HG03060 (cell line): ENCODE results near the gene COL18A1.
"Not testable (repeated sequence)": the region's sequence is repeated elsewhere in the genome, so short reads cannot be mapped to it uniquely, and the experiment has no call there.

Source experiments
- ATAC-seq: cut with Tn5 transposase; IDR thresholded peaks from one replicate; pipeline ENCODE4 v1.9.1; 2021; ENCODE audit warnings: low read depth, moderate number of reproducible peaks; ENCODE audit not compliant: unreplicated experiment

COL18A1 gene

DNA sequence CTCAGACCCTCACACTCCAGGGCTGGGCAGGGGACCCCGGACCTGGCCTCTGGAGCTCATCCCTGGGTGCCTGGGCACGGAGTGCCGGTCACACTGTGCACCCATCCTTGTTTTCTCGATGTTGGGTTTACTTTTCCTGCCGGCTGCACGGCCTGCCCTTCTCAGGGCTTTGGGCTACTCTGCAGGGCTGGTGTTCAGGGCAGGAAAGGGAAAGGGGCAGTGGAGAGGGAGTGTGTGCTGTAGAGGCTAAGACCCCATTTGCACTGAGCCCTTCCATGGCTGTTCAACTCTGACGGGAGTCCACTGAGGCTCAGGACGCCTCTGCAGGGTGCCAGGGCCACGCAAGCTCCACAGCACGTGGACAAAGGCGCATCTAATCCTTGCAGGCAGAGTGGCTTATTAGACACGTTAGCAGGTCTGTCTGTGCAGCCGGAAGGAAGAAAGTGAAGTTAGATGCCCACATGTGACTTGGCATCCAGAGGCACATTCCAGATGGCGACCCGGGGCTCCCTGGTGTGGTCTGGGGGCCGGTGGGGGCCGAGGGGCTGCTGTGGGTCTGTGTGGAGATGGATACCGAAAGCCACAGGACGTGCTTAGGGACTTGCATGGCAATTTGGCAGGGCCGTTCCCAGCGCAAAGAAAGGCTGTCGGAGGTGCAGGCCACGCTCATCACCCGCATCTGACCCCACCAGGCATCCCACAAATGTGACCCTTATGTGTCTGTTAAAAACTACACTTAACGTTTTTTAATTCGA is 33.6 kb downstream of the COL18A1 start:
- ATAC-seq = no peak

DNA sequence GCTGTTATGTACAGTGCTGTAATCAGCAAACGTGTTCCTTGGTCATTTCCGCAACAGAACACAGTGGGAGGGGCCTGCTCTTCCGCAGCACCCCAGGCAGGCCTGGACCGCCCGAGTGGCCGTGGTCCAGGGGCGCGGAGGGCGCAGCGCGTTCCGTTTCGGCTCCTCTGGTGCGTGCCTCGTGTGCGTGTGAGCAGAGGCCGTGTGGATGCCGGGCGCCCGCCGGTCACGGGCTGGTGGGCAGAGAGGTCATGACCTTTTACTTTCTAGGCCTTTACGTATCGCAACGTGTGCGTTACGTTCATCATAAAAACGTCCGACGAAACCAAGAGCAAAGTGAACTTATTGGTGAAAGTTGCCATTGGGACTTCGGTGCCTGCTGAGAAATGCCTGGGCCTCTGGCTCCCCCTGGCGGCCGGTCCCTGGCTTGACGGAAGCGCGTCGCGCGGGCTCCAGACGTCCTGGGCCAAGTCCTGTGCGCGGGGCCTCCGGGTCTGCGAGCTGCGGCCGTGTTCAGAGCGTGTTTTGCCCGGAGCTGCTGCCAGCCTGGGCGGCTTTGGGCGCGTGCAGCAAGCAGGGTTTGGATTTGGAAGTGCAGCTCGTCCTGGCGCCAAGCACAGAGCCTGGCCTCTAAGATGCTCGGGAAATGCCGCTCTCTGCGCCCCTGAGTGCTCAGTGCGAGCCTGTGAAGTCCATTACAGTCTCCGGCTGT is 34.4 kb downstream of the COL18A1 start:
- no peak for ATAC-seq

DNA sequence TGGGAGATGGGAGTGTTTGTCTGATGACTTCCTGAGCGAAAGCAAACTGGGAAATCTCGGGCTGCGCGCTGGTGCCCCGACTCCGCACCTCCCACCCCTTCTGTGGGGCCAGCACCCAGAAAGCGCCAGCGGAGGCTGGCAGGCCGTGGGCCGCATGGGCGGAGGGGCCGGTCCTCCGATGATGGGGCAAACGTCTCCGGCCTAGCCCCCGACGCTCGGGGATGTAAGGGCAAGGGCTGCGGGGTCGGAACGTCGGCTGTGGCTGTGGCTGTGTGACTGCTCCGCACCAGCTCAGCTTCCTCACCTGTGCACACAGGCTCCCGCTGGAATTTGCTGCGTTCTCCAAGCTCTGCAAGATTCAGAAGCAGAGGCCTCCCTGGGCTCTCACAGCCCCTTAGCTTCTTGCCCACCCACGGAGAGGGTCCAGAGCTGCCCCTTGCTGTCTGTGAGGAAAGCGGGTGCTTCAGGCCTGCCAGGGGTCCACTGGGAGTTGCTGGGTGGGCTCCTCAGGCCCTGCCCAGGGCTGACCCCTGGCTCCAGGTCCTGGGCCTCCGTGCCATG is 35.0 kb downstream of the COL18A1 start:
- no peak for ATAC-seq

DNA sequence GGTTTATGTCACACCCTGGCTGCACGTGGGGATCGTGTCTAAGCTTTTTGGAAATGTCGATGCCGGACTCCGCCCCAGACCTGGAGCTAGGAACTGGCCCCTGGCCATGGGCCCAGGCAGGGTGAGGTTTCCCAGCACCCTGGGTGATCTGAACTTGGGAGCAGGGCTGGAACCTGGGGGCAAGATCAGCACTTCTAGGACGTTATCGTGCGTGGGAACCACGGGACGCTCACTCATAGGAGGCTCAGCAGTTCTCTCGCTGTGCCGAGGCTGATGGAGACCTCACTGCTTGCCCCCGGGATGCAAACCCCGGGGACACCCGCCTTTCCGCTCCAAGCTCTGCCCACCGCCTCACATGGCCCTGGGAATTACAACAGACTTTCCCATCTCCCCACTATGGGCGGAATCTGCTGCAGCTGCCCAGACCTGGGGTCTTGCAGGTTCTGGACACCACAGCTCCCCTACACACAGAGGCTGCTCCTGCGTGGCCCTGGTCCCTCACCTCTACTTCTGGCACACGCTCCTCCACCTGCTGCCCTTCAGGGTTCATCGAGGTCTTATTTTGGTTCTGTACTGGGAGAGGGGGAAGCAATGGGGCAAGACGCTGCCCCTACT is 35.9 kb downstream of the COL18A1 start:
- no peak for ATAC-seq

DNA sequence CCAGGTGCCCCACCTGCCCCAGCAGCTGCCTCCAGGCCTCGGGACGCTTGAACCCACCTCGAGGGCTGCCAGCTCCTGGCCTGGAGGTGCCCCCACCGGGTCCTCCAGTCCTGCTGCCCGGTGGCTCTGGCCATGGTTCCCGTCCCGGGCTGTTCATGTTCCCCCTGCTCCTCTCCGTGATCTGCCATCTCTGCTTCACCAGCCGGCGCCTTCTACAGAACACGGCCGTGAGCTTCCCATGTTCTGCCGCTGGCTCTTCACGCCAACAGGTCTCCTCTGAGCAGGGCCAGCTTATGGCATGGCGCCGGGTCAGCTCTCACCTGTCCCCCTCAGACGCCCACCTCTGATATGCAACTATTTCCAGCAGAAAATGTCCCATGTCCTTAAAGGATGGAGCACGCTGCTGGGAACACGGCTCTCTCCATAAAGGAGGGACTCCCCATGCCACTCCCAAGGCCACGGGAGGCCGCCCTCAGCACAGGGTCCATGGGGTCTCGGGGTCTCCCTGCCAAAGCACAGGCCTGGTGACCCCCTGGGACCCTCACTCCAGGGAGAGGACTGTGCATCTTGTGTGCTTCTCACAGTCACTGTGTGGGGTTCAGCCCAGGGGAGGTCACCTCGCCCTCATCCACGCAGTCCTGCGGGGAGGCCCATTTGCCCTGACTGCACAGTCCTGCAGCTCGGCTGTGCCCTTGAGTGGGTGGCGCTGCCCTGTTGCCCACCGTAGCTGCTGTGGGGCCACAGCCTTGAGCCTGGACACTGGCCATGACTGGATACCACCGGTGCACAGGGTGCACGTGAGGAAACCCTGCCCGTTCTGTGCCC is 36.7 kb downstream of the COL18A1 start:
- ATAC-seq = no peak

DNA sequence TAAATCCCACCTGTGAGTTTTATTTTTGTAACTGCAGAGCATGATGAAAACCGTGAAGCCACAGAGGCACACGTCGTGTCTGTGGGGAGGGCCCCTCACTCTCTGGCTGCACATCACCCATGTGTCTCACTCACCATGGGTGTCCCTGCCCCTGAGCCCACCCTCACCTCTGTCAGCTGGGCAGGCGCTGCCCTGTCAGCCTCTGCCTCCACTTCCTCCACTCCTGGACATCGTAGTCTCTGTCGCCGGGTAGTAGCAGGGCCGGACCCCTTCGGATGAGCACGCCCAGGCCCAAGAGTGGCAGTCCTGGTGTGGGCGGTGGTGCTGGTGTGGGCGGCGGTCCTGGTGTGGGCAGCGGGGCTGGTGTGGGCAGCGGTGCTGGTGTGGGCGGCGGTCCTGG is 37.3 kb downstream of the COL18A1 start:
- ATAC-seq = no peak

DNA sequence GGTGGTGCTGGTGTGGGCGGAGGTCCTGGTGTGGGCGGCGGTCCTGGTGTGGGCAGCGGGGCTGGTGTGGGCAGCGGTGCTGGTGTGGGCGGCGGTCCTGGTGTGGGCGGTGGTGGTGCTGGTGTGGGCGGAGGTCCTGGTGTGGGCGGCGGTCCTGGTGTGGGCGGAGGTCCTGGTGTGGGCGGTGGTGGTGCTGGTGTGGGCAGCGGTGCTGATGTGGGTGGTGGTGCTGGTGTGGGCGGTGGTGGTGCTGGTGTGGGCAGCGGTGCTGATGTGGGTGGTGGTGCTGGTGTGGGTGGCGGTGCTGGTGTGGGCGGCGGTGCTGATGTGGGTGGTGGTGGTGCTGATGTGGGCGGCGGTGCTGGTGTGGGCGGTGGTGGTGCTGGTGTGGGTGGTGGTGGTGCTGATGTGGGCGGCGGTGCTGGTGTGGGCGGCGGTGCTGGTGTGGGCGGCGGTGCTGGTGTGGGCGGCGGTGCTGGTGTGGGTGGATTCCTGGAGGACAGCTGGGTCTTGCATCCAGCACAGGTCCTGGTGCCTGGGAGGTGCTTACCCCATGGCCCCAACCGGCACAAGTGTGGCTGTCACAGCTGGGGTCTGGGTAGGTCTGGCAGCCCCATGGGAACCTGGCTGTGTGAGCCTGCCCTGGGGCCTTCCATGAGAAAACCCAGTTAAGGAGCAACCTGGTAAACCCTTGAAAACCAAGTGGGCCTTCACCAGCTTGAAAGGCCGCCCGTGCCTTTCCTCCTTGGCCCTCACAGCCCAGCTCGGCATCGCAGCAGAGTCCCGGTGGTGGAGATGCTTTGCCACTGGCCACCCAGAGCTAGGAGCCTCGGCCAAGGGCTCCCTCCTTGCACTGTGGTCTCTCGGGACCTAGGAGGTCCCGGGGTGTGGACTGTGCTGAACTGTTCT is 38.0 kb downstream of the COL18A1 start:
- not testable (repeated sequence) for ATAC-seq

DNA sequence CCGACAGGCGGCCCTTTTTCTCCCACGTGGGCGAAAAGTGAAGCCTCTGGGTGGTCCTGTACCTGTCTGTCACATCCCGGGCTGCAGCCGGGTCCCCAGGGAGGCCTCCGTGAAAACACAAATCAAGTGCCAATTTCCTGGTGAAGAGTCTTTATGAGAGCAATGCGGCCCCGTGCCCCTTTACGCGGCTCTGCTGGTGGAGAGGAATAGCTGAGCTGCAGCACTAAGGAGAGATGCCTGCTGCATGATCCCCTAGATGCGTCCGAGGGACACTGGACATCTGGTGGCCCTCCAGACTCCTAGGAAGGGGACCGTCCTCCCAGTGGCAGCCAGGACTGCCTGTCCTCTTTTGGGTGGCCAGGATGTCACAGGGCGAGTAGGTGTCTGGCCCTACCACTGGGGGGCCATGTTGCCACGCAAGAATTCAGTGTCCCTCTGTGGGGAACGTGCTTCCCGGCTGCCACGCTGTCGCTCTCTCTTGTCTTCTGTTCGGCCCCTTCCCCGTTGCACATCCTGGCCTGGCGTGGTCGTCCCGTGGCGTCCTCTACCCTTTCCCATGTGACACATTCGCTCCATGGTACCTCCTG is 38.7 kb downstream of the COL18A1 start:
- no peak for ATAC-seq

DNA sequence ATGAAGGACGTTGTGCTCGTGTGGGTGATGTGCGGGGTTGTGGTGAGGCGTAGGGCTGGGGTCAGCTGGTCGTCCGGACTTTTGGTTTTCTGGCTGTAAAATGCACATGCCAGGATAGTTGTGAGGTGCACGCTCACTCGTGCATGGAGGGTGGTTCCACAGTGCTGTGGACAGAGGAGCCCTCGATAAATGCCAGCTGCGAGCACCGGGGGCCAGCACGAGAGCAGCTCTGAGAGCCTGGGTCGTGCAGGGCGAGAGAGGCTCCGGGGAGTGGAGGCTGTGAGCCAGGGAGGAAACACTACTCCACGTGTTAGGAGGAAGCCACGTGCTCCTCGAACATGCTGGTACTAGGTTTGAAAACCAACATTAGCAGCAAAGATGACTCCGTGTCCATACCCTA is 39.4 kb downstream of the COL18A1 start:
- ATAC-seq = no peak

DNA sequence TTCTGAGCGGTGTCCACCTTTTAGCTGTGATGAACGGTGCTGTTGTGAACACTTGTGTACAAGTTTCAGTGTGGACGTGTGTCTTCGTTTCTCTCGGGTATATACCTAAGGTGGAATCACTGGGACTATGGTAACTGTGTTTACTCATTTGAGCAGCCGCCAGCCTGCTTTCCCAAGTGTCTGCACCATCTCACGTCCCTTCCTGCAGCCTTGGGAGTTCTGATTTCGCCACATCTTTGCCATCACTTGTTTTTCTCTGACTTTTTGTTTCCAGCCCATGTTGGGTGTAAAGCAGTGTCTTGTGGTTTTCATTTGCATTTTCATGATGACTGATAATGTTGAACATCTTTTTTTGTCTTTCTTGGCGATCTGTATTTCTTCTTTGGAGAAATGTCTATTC is 40.4 kb downstream of the COL18A1 start:
- no peak for ATAC-seq

DNA sequence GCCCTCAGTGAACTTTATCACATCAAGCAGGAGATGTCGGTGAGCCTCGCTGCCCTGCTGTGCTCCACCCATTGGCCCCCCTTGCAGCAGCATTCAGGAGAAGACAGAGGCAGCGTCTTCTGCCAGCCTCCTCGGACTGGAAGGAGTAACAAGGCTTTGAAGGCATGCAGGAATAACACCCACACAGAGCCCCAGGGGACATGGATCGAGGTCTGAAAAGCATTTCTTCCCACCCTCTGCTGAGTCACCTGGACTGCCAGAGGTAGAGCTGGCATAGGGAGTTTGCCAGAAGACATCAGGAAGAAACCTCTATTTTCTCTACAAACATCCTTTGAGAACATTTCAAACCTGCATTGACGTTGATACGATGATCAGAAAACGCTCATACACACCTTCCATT is 42.9 kb downstream of the COL18A1 start:
- no peak for ATAC-seq

DNA sequence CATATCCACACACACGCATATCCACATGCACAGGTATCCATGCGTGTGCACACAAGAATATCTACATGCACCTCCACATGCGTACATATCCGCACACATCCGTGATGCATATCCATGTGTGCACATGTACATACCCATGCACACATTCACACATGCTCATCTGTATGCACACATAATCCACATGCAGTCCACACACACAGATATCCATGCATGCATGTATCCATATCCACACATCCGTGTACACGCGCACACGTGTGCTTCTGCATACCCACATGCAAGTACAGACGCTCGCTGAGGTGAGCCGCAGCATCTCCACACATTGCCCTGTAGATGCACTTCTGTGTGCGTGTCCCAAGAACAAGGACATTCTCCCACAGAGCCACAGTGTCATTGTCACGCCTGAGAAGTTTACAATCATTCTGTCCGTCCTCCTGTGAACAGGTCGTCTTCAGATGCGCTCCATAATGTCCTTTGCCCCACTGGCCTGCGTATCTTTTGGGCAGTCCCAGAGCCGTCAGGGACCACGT is 43.4 kb downstream of the COL18A1 start:
- no peak for ATAC-seq

DNA sequence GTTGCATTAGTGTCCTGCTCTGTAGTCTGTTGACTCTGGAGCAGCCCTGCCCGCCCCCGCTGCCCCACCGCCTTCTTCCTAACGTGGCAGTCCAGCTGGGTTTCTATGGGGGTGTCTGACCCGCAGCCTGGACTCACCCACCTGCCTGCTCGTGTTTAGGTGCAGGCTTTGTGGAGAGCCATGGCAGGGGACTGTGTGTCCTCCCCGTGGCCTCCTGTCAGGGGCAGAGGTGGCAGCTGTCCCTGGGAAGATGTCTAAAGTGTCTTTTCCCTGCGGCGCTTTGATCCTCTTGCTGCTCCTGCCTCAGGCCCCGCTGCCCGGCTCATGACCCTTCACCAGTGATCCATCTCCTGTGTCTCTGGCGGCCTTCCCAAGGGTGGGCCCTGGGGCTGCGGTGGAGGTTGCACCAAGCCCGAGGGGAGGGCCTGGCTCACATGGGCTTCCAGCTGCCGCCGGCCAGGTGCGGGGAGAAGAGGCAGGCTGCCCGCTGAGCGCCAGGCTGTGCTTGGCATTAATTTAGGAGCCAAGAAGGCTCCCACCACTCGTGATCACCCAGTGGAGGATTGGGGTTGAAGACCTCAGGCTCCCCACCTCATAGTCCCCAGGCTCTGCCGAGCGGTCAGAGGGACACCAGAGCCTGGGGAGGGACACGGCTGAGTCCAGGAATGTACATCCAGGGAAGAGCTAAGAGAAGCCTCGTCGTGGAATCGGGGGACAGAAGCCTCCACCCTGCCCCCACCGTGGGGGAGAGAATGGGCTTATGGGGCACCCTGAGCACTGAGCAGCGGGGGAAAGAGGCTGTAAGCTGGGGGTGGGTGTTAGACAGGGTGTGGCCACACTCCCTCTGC is 44.1 kb downstream of the COL18A1 start:
- no peak for ATAC-seq

DNA sequence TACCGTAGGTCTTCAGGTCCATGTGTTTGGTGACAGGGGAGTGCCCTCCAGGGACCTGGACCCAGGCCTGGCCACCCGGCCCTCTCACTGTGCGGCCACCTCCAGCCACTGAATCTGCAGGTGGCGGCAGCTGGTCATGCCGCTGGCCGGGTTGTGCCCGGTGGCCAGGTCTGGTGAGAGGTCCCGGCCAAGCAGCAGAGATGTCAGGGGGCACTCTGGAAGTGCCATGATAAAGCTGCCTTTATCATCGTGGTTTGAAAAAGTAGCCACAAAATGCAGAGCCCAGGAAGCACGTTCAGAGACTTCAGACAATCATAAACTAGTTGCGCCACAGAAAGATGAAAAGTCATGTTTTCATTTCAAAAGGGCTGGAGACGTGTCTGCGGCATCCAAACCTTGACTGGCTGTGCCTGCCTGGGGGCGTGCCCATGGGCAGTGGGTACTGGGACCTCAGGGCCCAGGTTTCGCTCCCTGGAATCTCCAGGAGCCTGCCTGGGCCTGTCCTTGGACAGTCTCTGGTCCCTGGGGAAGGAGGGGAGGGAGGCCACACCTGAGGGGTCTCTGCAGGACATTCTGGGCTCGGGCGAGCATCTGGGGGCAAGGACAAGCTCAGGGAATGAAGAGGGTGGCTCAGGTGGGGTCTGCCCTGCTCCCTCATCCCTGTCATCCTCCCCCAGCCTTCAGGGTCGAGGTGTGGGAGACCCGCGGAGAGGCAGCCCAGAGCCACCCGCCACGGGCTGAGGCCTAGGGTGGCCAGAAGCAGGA is 44.9 kb downstream of the COL18A1 start:
- ATAC-seq = no peak

DNA sequence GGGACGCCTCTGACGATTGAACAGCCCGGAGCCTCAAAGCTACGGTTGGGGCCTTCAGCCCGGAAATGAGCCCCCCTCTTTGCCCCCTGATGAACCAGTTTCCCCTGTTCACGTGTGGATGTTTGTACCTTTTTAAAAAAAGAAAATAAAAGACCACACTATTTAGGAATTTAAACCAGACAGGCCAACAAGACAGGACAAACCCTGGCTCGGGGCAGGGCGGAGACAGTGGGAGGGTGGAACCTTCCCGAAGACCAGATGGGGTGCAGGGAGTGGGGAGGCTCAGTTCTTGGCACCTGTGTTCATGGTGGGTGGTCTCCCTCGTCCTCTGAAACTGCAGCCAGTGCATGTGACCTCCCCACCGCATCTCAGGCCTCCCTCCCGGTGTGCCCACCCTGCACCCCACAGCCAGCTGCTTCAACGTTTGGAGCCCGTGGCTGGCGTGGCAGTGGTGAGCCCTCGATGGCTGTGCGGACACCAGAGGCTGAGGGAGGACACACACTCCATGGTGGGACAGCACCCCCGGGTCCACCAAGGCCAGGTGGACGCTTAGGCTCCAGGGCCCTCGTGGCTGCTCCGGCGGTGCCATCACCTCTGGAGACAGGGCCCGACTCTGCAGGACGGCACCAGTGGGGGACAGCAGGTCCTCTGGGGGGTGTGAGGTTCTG is 45.6 kb downstream of the COL18A1 start:
- no peak for ATAC-seq

DNA sequence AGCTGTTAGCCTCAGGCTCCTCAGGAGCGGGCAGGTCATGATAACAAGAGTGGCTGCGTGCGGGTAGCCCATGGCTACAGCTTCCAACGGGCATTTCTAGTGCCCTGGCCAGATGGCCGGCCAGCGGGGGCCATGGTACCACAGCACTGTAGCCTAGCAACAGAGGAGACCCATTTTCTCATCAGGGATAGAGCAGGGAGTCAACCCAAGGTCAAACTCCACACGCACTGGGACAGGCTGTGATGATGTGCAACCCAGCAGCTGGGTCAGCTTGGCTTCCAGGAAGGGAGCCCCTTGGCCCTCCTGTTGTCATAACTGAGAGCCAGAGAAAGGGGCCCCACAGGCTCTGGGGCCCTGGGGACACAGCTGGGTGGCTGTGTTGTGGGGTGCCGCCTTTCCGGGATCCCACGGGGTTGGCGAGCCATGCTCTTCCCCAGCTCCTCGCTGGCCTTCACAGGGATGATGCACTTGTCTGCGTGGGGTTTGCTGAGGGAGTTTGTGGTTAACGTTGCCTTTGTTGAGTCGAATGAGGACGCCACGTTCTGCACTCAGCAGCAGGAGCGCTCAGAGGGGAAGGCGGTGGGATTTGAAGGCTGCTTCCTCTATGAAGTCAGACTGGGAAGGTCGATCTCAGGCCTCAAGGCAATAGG is 46.3 kb downstream of the COL18A1 start:
- no peak for ATAC-seq
